BJ (cell line): ENCODE data around the gene DACT2. TPM values are rescaled to one million over a fixed set of nuclear protein-coding genes. Genes with fewer than 3 reads are reported as not detected.

Experiments used
- CTCF ChIA-PET: fragments of 350-600 bp; formaldehyde crosslinking; extraction: SDS; loops from one replicate; lab custom pipeline; 2021; ENCODE audit warnings: antibody characterized with exemption, inconsistent platforms; lab: Yijun Ruan, JAX
- POLR2A ChIA-PET: fragments of 300-600 bp; sonication (Branson Sonifier 250); formaldehyde crosslinking; extraction: SDS; loops from one replicate; lab custom pipeline; 2021; ENCODE audit warnings: antibody characterized with exemption; lab: Charles Lee
- DNase-seq: peaks from one replicate; pipeline ENCODE4 v3.0.0-alpha.2; 2011; ENCODE audit warnings: low read depth
- H3K27me3 ChIP-seq: 2 replicates; pipeline ENCODE4 v1.6.0; 2011; ENCODE audit warnings: low read length; ENCODE audit not compliant: control insufficient read depth, insufficient read depth
- H3K36me3 ChIP-seq: 2 replicates; pipeline ENCODE4 v1.5.1; 2011; ENCODE audit warnings: low read length; ENCODE audit not compliant: control insufficient read depth, insufficient read depth
- H3K4me3 ChIP-seq: 2 replicates; pipeline ENCODE4 v1.5.1; 2011; ENCODE audit warnings: low read depth, mild to moderate bottlenecking, control low read depth, low read length
- CTCF ChIP-seq: IDR thresholded peaks from 2 replicates; pipeline ENCODE4 v1.5.1; 2011; ENCODE audit warnings: low read depth, mild to moderate bottlenecking, control low read depth, inconsistent platforms, low read length, moderate library complexity; ENCODE audit not compliant: insufficient read depth
- polyA plus RNA-seq: library from polyadenylated mRNA; depleted of rRNA; stranded (reverse); fragments of >200 nt; gene quantifications from 2 replicates; pipeline ENCODE4 v1.2.3, GENCODE V29; 2011

The DACT2 gene
- polyA plus RNA-seq, 1 experiment, result not detected

GRCh38 chr6:168280899-168281245 is 38.7 kb downstream of the DACT2 start:
- Histone ChIP-seq H3K27me3 (no peaks in the 10 kb centered on the region), H3K4me3 (no peak overlapping the region), H3K36me3 (no peaks in the 10 kb centered on the region)
- no peak for DNase-seq
- CTCF ChIA-PET, result no interaction called here
- POLR2A ChIA-PET, result no interaction called here
- no peak for TF ChIP-seq CTCF

GRCh38 chr6:168280020-168280898 is 39.3 kb downstream of the DACT2 start:
- DNase-seq, result no peak
- Histone ChIP-seq H3K27me3 (no peaks in the 10 kb centered on the region), H3K36me3 (no peaks in the 10 kb centered on the region), H3K4me3 (no peak overlapping the region)
- no peak for TF ChIP-seq CTCF
- POLR2A ChIA-PET, result no interaction called here
- CTCF ChIA-PET, result no interaction called here

GRCh38 chr6:168279403-168279935 is 40.1 kb downstream of the DACT2 start:
- Histone ChIP-seq H3K27me3 (no peaks in the 10 kb centered on the region), H3K36me3 (no peaks in the 10 kb centered on the region), H3K4me3 (no peak overlapping the region)
- no peak for TF ChIP-seq CTCF
- ChIA-PET CTCF (no interaction called here), POLR2A (no interaction called here)
- no peak for DNase-seq

- TF ChIP-seq CTCF, result no peak
- H3K36me3 ChIP-seq, result no peaks in the 10 kb centered on the region
- no peak overlapping the region for H3K4me3 ChIP-seq
- POLR2A ChIA-PET, result no interaction called here
- no peaks in the 10 kb centered on the region for H3K27me3 ChIP-seq
- no peak for DNase-seq
- CTCF ChIA-PET, result no interaction called here
Observed at GRCh38 chr6:168278904-168279303, 40.7 kb downstream of the DACT2 start.

GRCh38 chr6:168277274-168277669 is 42.3 kb downstream of the DACT2 start:
- H3K27me3 ChIP-seq, result no peaks in the 10 kb centered on the region
- DNase-seq, result no peak
- POLR2A ChIA-PET, result no interaction called here

More at GRCh38 chr6:168277274-168277669, 42.3 kb downstream of the DACT2 start:
- Histone ChIP-seq H3K36me3 (no peaks in the 10 kb centered on the region), H3K4me3 (no peak overlapping the region)
- CTCF ChIA-PET, result no interaction called here
- no peak for TF ChIP-seq CTCF
